Esophagus muscularis mucosa (tissue), 4 donors: ENCODE results near the gene RMI2.

Experiments used
- CTCF ChIP-seq, 3 experiments: fragments of 200-600 bp in 2 of 3; fragments of 450-650 bp in 1 of 3; sonication (generic) in 2 of 3; IDR thresholded peaks; one replicate each; pipeline ENCODE4 v1.5.1; 2017 to 2019; ENCODE audit warnings: antibody characterized with exemption in 3 of 3, mild to moderate bottlenecking in 2 of 3, moderate library complexity in 1 of 3
- EP300 ChIP-seq: sonication (generic); formaldehyde crosslinking; IDR thresholded peaks from one replicate; pipeline ENCODE4 v1.6.1; 2017; ENCODE audit warnings: antibody characterized with exemption
- POLR2AphosphoS5 ChIP-seq, 2 donors: sonication (generic); formaldehyde crosslinking; IDR thresholded peaks; one replicate each; pipeline ENCODE4 v1.6.1; 2017; ENCODE audit warnings: antibody characterized with exemption in 2 of 2

DNA sequence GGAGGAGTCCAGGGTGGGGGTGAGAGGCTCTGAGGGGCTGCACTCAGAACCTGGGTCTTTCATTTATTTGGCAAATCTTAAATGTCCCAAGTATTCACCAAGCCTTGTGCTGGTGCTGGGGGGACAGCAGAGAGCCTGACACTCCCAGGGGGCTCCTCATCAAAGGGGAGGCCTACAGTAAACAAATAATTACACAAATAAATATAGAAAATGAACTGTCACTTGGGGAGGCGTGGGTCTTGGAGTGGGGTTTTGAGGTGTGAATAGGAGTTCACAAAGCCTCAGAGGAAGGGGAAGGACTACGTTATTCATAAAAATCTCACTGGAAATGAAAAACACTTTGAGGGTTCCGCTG lies 48.9 kb upstream of the RMI2 start:
- TF ChIP-seq CTCF (IDR thresholded peaks at IDR 0.05): no peak
- TF ChIP-seq POLR2AphosphoS5 (IDR thresholded peaks at IDR 0.05): no peak
- TF ChIP-seq EP300: no peak
